Activated gamma-delta T cell (primary cell): Measurements from ENCODE around the gene PTPRH.
"Not testable (repeated sequence)": the region's sequence is repeated elsewhere in the genome, so short reads cannot be mapped to it uniquely, and the experiment has no call there.

Source experiments
- DNase-seq: peaks from one replicate; lab custom pipeline; 2025; lab: John Stamatoyannopoulos, UW

The PTPRH gene

GRCh38 chr19:55186080-55186479 lies 23.2 kb downstream of the PTPRH start:
- no peak for DNase-seq

GRCh38 chr19:55181740-55182139 lies 27.6 kb downstream of the PTPRH start:
- DNase-seq = no peak

GRCh38 chr19:55179606-55180484 lies 29.5 kb downstream of the PTPRH start, which contains the start of gene SYT5:
TSS of gene SYT5 (minus strand) at chr19:55180289. CDS start at chr19:55179041, 1,248 bp downstream.
- DNase-seq = peak; percentile 39

GRCh38 chr19:55178781-55179599 lies 30.3 kb downstream of the PTPRH start:
- DNase-seq = peak; percentile 97

GRCh38 chr19:55176076-55176475 lies 33.2 kb downstream of the PTPRH start:
- DNase-seq = no peak

GRCh38 chr19:55175117-55175867 lies 34.0 kb downstream of the PTPRH start:
- no peak for DNase-seq

GRCh38 chr19:55174425-55175116 lies 34.7 kb downstream of the PTPRH start:
- no peak for DNase-seq

GRCh38 chr19:55173714-55174409 lies 35.4 kb downstream of the PTPRH start:
- DNase-seq = no peak

- DNase-seq = no peak
Observed at GRCh38 chr19:55173186-55173713, 36.1 kb downstream of the PTPRH start.

- no peak for DNase-seq
Observed at GRCh38 chr19:55172741-55173140, 36.6 kb downstream of the PTPRH start.

- DNase-seq = not testable (repeated sequence)
Observed at GRCh38 chr19:55172318-55172717, 37.0 kb downstream of the PTPRH start.

GRCh38 chr19:55171440-55171839 lies 37.9 kb downstream of the PTPRH start:
- no peak for DNase-seq

GRCh38 chr19:55169136-55169535 lies 40.2 kb downstream of the PTPRH start:
- DNase-seq = no peak

GRCh38 chr19:55166530-55167268 lies 42.6 kb downstream of the PTPRH start, which contains the start of gene DNAAF3:
TSS of gene DNAAF3 (minus strand) at chr19:55166613. CDS start at chr19:55166413, 200 bp downstream.
- DNase-seq = peak; percentile 29

GRCh38 chr19:55165952-55166529 lies 43.3 kb downstream of the PTPRH start:
- DNase-seq = no peak

- no peak for DNase-seq
Observed at GRCh38 chr19:55161571-55162322, 47.6 kb downstream of the PTPRH start.

- DNase-seq = no peak
Observed at GRCh38 chr19:55160986-55161365, 48.3 kb downstream of the PTPRH start.

GRCh38 chr19:55160128-55160985 lies 48.9 kb downstream of the PTPRH start:
- DNase-seq = peak; percentile 70
